ENCODE data around the gene LCN6.
"Not testable (repeated sequence)": the region's sequence is repeated elsewhere in the genome, so short reads cannot be mapped to it uniquely, and the experiment has no call there.

Gene LCN6

DNA sequence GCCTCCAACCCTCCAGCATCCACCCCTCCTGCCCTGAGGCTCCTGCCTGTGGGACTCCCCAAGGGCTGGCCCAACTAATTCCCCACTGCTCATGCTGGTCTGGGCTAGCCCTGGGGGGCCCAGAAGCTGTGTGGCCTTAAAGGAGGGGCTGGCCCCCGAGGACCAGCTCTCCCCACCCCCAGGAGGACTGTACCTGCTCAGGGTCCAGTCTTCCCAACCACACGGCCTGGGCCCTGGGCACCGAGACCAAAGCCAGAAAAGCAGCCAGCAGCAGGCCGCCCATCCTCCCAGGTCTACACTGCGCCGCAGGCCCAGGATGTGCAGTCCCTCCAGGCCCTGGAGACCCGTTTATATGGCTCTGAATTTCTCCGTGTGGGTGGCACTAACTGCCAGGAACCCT, at the start of gene LCN6:
Gene LCN6 (minus strand): TSS at position 325 of the 400 bp plus-strand sequence. CDS start 42 bp downstream, at position 283.
- no peak for FAIRE-seq

GRCh38 chr9:136796775-136797347, 48.5 kb upstream of the LCN6 start:
- not testable (repeated sequence) for FAIRE-seq

- no peak for FAIRE-seq
These were observed 48.0 kb upstream of the LCN6 start, which contains the start of gene CCDC183 for GRCh38 chr9:136796238-136796774. Gene CCDC183 (plus strand): TSS chr9:136796338. CDS start chr9:136796398, 60 bp downstream.

- FAIRE-seq, result no peak
These were observed 46.6 kb upstream of the LCN6 start for GRCh38 chr9:136795000-136795348.

DNA sequence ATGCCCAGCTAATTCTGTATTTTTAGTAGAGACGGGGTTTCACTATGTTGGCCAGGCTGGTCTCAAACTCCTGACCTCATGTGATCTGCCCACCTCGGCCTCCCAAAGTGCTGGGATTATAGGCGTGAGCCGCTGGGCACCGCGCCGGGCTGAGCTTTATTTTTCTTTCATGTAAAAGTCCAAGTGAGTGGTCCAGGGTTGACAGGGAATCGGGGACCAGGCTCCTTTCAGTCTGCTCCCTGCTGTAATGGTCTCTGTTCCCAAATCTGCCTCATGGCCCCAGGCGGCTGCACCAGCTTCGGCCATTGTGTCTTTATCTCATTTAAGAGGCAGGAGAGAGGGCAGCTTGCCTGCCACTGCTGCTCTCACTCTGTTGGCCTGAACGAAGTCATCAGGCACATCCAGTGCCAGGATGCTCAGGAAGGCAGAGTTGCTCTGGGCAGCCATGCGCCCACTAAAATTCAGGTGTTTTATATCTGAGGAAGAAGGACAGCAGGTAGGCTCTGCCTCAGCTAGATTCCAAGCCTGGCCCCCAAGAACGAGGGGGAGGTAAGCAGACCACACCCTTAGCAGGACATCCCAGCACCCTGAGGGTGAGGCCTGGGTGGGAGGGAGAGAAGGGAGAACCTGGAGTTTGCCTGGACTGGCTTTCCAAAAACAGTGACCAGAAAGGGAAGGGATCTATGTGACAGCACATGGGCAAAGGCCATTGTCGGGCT, 46.1 kb upstream of the LCN6 start:
- FAIRE-seq, result no peak

DNA sequence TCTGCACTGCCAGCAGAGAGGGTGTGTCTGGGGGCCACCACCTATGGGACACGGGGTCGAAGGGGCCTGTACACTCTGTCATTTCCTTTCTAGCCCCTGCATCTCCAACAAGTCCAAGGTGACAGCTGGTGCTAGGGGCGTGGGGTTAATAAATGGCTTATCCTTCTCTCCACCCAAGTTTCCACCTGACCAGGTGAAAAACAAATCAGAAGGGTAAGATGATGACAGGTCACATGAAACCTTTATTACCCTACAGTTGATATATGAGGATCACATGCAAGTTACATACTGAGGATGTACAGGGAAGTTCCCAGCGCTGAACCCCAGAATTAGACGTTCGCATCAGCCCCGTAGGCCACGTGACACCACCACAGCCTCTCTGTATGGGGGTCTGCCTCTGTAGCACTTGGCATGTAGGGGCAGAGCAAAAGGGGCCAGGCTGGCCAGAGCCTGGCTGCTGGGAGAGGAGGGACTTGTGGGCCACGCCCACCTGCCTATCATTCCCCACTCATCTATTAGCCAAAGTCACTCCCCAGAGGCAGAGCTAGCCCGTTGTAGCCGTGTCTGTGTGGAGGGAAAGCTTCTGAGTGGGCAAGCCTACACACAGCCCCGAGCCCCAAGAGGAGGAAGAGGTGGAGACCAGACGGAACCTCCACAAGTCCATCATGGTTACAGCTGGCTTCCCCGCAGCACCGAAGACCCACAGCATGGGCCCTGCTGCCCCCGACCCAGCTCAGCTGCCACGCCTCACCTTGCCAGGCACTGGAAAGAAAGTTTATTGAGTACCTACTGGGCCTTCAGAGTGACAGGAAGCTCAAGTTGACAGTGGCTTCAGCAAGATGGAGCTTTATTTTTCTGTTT, 45.0 kb upstream of the LCN6 start:
- no peak for FAIRE-seq

DNA sequence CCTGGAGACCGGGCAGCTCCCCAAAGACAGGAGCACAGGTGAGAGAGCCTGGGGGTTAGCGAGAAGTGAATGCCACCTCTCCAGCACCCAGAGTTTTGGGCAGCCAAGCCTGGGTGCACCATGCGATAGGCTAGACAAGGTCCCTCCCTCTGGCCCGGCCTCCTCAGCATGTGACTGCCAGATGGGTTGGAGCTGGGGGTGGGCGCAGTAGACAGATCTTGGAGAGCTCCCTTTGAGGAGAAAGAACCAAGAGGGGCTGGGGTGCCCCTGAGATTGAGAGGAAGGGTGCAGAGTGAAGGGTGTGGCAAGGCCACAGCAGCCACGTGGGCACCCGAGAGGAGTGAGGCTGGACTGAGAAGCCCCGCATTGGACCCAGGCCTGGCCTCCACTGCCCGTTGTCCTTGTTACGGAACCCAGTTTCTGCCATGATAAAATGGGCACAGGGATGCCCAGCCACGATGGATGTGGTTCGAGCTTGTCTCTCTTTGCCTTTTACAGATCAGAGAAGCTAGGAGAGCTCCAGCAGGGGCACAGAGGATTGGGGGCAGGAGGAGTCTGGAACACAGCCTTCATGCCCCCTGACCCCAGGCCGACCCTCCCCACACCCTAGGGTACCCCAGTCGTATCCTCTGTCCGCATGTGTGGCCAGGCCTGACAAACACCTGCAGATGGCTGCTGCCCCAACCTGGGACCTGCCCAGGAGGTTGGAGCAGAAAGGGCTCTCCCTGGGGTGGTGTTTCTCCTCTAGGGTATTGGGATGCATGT, 44.2 kb upstream of the LCN6 start:
- FAIRE-seq, result no peak

- no peak for FAIRE-seq
These were observed 43.4 kb upstream of the LCN6 start for GRCh38 chr9:136791516-136792276.

GRCh38 chr9:136790640-136791515, 42.6 kb upstream of the LCN6 start, which contains the start of gene TMEM141:
Gene TMEM141 (plus strand): TSS chr9:136791344. CDS start chr9:136791371, 27 bp downstream.
- no peak for FAIRE-seq

DNA sequence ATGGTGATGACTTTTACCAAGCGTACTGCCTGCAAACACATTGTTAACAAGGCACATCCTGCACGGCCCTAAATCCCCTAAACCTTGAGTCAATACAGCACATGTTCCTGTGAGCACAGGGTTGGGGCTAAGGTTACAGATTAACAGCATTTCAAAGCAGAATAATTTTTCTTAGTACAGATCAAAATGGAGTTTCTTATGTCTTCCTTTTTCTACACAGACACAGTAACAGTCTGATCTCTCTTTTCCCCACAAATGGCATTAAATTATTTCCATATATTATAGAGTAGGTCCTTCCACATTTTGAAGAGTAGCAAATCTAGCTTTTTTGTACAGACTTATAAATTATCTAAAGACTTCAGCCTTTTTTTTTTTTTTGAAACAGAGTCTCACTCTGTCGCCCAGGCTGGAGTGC, 41.2 kb upstream of the LCN6 start:
- FAIRE-seq, result no peak

DNA sequence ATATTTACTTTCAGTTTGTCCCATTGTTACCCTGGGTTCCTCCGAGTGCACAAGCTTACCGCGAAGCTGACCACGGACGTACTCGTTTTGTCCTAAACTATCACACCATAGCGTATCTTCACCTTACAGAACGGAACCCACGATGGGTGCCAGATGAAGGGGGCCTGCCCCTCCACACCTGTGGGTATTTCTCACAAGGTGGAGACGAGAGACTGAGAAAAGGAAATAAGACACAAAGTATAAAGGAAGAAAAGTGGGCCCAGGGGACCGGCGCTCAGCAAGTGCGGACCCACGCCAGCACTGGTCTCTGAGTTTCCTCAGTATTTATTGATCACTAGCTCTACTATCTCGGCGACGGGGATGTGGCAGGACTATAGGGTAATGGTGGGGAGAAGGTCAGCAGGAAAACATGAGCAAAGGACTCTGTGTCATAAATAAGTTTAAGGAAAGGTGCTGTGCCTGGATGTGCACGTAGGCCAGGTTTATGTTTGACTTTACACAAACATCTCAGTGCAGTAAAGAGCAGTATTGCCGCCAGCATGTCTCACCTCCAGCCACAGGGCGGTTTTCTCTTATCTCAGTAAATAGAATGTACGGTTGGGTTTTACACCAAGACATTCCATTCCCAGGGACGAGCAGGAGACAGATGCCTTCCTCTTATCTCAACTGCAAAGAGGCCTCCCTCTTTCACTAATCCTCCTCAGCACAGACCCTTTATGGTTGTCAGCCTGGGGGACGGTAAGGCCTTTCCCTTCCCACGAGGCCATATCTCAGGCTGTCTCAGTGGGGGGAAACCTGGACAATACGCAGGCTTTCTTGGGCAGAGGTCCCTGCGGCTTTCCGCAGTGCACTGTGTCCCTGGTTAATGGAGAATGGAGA, 40.6 kb upstream of the LCN6 start:
- not testable (repeated sequence) for FAIRE-seq

DNA sequence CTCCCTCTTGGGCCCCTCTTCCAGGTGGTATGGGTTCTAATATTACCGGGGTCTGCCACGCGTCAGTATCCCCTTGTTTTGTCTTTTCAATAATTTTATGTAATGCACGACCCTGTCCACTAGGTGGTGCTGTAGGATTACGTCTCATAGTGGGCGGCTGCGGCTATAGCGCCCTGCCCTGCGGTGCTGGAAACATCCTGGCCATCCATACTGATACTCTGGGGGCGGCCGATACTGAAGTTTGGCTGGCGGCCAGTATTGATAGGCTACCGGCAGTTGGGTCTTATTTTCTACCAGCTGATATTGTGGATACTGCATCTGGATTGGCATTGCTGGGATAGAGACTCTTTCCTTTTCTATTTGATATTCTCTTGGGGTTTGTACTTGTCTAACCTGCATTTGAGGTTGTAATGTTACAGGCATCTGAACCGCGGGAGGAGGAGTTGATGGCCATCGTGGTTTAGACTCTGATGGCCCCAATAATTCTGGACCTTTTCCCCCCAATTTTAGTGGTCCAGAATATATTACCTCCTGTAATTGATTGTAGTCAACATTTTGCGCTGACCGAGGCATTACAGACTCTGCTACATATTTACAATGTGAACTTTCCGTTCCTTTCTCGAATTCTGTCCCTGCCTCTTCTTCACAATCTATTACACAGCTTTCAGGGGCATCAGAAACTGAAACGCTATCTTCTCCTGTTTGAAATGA, 39.5 kb upstream of the LCN6 start:
- no peak for FAIRE-seq

GRCh38 chr9:136786983-136787382, 38.7 kb upstream of the LCN6 start:
- not testable (repeated sequence) for FAIRE-seq

DNA sequence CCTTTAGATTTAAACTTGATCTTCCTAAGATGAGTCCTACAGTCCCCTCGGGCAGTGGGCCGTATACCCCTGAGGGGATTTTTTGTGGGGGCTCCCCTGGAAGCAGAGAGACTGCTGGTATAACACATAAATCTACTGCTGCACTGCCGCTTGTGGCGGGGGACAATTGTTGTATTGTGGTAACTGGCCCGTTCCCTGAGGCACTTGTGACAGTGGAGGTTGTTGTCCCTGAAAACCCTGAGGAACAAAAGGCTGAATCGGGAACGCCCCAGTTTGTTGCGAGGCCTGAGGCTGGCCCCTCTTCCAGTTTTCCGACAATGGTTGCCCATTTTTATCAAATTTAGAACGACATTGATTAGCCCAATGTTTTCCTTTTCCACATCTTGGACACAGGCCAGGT, 38.1 kb upstream of the LCN6 start:
- FAIRE-seq, result no peak

- FAIRE-seq, result not testable (repeated sequence)
These were observed 37.4 kb upstream of the LCN6 start for GRCh38 chr9:136785565-136786355.

- no peak for FAIRE-seq
These were observed 36.7 kb upstream of the LCN6 start for GRCh38 chr9:136784997-136785361.

DNA sequence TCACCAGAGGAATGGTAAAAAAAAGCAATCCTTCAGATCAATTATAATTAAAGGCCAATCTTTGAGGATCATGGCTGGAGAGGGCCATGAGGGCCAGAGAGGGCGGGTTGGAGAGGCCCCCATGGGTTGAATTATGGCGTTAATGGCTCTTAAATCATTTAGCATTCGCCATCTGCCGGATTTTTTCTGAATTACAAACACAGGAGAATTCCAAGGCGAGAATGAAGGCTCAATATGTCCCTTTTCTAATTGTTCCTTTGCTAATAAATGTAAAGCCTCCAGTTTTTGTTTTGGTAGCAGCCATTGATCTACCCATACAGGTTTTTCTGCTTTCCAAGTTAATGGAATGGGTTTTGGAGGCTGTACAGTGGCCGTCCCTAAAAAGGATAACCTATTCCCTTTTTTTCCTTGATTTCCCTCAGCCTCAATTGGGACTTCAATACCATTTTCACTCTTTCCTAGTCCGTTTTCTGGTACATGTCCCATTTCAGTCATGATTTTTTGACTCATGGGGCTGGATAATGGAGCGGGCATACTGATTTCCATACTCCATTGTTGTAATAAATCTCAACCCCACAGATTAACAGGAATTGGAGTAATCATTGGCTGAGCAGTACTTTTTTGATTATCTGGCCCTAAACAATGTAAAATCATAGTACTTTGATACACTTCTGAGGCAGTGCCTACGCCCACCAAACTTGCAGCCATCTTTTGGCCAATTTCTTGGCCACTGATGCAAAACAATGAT, 36.1 kb upstream of the LCN6 start:
- peak; percentile 72 for FAIRE-seq
